ENCODE results near the gene TMEM212. TPM values are rescaled to one million over a fixed set of nuclear protein-coding genes. Genes with fewer than 3 reads are reported as not detected.

Gene TMEM212
- total and polyA plus RNA-seq, 8 donors = not detected

- Histone ChIP-seq H3K9me3 (no peaks in the 10 kb centered on the region), H3K27me3 (no peaks in the 10 kb centered on the region), H3K4me1 (peaks cover 0 to 11% (median 8%) of the 10 kb centered on the region in 4 donors), H3K36me3 (no peaks in the 10 kb centered on the region), H3K27ac (no peak overlapping the region), H3K4me3 (no peak overlapping the region)
- intact Hi-C loops (cut with DNase I; ENCODE audit: low total_unique reads) = no loop called here
- no peak for DNase-seq
- no peak for TF ChIP-seq POLR2A (IDR thresholded peaks at IDR 0.05)
- TF ChIP-seq POLR2AphosphoS5 (IDR thresholded peaks at IDR 0.05) = no peak
- no peak for TF ChIP-seq EP300 (IDR thresholded peaks at IDR 0.05)
- TF ChIP-seq, protein P1, sequence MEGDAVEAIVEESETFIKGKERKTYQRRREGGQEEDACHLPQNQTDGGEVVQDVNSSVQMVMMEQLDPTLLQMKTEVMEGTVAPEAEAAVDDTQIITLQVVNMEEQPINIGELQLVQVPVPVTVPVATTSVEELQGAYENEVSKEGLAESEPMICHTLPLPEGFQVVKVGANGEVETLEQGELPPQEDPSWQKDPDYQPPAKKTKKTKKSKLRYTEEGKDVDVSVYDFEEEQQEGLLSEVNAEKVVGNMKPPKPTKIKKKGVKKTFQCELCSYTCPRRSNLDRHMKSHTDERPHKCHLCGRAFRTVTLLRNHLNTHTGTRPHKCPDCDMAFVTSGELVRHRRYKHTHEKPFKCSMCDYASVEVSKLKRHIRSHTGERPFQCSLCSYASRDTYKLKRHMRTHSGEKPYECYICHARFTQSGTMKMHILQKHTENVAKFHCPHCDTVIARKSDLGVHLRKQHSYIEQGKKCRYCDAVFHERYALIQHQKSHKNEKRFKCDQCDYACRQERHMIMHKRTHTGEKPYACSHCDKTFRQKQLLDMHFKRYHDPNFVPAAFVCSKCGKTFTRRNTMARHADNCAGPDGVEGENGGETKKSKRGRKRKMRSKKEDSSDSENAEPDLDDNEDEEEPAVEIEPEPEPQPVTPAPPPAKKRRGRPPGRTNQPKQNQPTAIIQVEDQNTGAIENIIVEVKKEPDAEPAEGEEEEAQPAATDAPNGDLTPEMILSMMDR (IDR thresholded peaks at IDR 0.05) = no peak
- WGBS, 5 donors = 72 to 83% (median 80%) methylated on average over 5 of the region's 5 CpGs
Measured at GRCh38 chr3:171865191-171865865, 22.2 kb downstream of the TMEM212 start.

GRCh38 chr3:171867981-171868380, 24.8 kb downstream of the TMEM212 start:
- H3K27ac ChIP-seq = no peak overlapping the region
- H3K36me3 ChIP-seq = no peaks in the 10 kb centered on the region
- DNase-seq = no peak
- no peaks in the 10 kb centered on the region for H3K4me1 ChIP-seq
- TF ChIP-seq, protein P1 (IDR thresholded peaks at IDR 0.05) = peak in 1 of 7 experiments; percentile 14
- TF ChIP-seq POLR2AphosphoS5 (IDR thresholded peaks at IDR 0.05) = no peak
- intact Hi-C loops (cut with DNase I; ENCODE audit: low total_unique reads) = no loop called here
- no peaks in the 10 kb centered on the region for H3K9me3 ChIP-seq
- H3K4me3 ChIP-seq = no peak overlapping the region
- H3K27me3 ChIP-seq = no peaks in the 10 kb centered on the region
- 76 to 86% (median 82%) methylated on average over 5 of the region's 5 CpGs for WGBS, 5 donors

GRCh38 chr3:171871392-171872274, 28.5 kb downstream of the TMEM212 start:
- no peaks in the 10 kb centered on the region for H3K27me3 ChIP-seq
- H3K4me3 ChIP-seq = no peak overlapping the region
- no peak for DNase-seq
- intact Hi-C loops (cut with DNase I; ENCODE audit: low total_unique reads) = no loop called here
- no peaks in the 10 kb centered on the region for H3K36me3 ChIP-seq
- 80 to 84% (median 83%) methylated on average over 8 of the region's 8 CpGs for WGBS, 5 donors
- H3K4me1 ChIP-seq = peaks cover 0 to 27% (median 10%) of the 10 kb centered on the region in 4 donors
- TF ChIP-seq, protein P1 (IDR thresholded peaks at IDR 0.05) = no peak
- TF ChIP-seq POLR2A (IDR thresholded peaks at IDR 0.05) = no peak
- TF ChIP-seq POLR2AphosphoS5 (IDR thresholded peaks at IDR 0.05) = no peak
- TF ChIP-seq EP300 (IDR thresholded peaks at IDR 0.05) = no peak
- no peak overlapping the region for H3K27ac ChIP-seq
- H3K9me3 ChIP-seq = no peaks in the 10 kb centered on the region

DNA sequence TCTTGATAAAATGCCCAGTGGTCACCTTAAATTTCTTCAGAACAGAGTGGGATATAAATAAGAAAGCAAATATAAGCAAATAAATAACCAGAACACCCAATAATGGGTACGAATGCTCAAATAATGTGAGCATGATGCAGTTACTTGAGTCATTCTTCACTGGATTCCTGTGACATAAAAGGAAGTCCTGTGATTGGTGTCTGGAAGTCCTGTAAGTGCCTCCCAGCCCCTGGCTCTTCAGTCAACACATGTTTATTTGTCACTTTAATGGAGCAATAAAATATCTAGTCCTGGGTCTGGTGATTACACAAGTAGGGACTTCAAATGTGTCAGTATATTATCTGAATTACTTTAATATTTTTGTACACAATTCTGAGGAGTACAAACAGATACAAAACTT, 30.4 kb downstream of the TMEM212 start:
- Histone ChIP-seq H3K27ac (peak overlapping the region in 3 of 5 donors; percentile 56 to 78 (median 70)), H3K36me3 (no peaks in the 10 kb centered on the region), H3K4me1 (peaks cover 0 to 38% (median 13%) of the 10 kb centered on the region in 4 donors), H3K9me3 (no peaks in the 10 kb centered on the region), H3K4me3 (no peak overlapping the region), H3K27me3 (no peaks in the 10 kb centered on the region)
- 52 to 79% (median 76%) methylated on average over 1 of the region's 1 CpG for WGBS, 5 donors
- DNase-seq = no peak
- intact Hi-C loops (cut with DNase I; ENCODE audit: low total_unique reads) = no loop called here
- no peak for TF ChIP-seq POLR2A (IDR thresholded peaks at IDR 0.05)
- no peak for TF ChIP-seq POLR2AphosphoS5 (IDR thresholded peaks at IDR 0.05)
- TF ChIP-seq, protein P1 (IDR thresholded peaks at IDR 0.05) = no peak
- no peak for TF ChIP-seq EP300 (IDR thresholded peaks at IDR 0.05)

Data from stomach (tissue), 9 donors.